ENCODE results near the gene CCR6.

The CCR6 gene

DNA sequence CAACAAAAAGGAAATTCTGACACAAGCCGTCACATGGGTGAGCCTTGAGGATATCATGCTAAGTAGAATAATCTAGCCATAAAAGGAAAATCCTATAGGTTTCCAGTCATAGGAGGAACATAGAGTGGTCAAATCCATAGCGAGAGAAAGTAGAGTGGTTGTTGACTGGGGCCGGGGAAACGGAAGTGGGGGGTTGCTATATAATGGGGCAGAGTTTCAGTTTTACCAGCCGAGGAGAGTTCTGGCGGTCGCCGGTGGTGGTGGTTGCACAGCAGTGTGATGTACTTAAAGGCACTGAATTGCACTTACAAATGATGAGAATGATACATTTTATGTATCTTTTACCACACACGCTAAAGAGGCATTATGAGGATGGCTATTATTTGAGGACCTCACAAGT, 30.0 kb downstream of the CCR6 start:
- Histone ChIP-seq H3K9me3 (ENCODE audit: insufficient read depth, low read length) (no peaks in the 10 kb centered on the region), H3K27ac (ENCODE audit: low read length) (peak overlapping the region; percentile 20; the same call in 1 of the 2 replicates), H3K4me3 (ENCODE audit: low read length) (peak overlapping the region; percentile 73), H3K27me3 (ENCODE audit: low read depth, low read length) (peaks cover 38% of the 10 kb centered on the region), H4K20me1 (ENCODE audit: insufficient read depth, low read length) (no peaks in the 10 kb centered on the region), H3K4me1 (ENCODE audit: low read length) (peaks cover 50% of the 10 kb centered on the region), H3K9ac (ENCODE audit: low read length) (peak overlapping the region; percentile 27; the same call in 1 of the 2 replicates), H3K36me3 (replicated peaks; ENCODE audit: low read depth, low read length) (no peaks in the 10 kb centered on the region), H2AFZ (ENCODE audit: low read depth, low read length) (no peak overlapping the region), H3K4me2 (ENCODE audit: low read length) (peak overlapping the region; percentile 92), H3K79me2 (ENCODE audit: low read length) (no peaks in the 10 kb centered on the region)
- no peak for TF ChIP-seq EZH2phosphoT487 (IDR thresholded peaks at IDR 0.05; ENCODE audit: low read depth)
- TF ChIP-seq, protein P1, sequence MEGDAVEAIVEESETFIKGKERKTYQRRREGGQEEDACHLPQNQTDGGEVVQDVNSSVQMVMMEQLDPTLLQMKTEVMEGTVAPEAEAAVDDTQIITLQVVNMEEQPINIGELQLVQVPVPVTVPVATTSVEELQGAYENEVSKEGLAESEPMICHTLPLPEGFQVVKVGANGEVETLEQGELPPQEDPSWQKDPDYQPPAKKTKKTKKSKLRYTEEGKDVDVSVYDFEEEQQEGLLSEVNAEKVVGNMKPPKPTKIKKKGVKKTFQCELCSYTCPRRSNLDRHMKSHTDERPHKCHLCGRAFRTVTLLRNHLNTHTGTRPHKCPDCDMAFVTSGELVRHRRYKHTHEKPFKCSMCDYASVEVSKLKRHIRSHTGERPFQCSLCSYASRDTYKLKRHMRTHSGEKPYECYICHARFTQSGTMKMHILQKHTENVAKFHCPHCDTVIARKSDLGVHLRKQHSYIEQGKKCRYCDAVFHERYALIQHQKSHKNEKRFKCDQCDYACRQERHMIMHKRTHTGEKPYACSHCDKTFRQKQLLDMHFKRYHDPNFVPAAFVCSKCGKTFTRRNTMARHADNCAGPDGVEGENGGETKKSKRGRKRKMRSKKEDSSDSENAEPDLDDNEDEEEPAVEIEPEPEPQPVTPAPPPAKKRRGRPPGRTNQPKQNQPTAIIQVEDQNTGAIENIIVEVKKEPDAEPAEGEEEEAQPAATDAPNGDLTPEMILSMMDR (IDR thresholded peaks at IDR 0.05; ENCODE audit: low read depth, low read length), result no peak

DNA sequence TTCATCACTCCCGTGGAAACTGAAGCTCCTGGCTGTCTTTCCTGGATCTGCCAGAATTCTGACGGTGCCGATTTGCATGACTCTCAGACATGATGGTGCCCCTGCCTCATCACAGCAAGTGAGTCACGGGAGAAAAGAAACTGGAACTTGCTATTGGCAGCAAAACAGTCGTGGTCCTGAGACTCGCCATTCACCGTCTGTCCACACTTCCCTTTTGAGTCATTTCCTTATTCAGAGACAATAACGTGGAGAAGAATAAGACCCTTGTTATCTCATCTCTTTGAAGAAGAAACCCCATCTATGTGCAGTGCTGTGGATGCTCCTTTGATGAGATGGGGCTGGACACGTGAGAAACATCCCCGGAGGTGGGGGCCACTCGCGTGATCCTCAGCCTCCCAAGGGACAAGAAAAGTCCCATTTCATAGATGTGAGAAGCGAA, 30.6 kb downstream of the CCR6 start:
- H3K27ac ChIP-seq (ENCODE audit: low read length), result 0 out of 2 replicates have a peak overlapping the region, but pooled peaks have one; percentile 20
- H2AFZ ChIP-seq (ENCODE audit: low read depth, low read length), result no peak overlapping the region
- peak overlapping the region; percentile 27; the same call in 1 of the 2 replicates for H3K9ac ChIP-seq (ENCODE audit: low read length)
- peaks cover 55% of the 10 kb centered on the region for H3K4me1 ChIP-seq (ENCODE audit: low read length)
- no peaks in the 10 kb centered on the region for H3K36me3 ChIP-seq (replicated peaks; ENCODE audit: low read depth, low read length)
- TF ChIP-seq EZH2phosphoT487 (IDR thresholded peaks at IDR 0.05; ENCODE audit: low read depth), result no peak
- TF ChIP-seq, protein P1 (IDR thresholded peaks at IDR 0.05; ENCODE audit: low read depth, low read length), result no peak
- no peaks in the 10 kb centered on the region for H4K20me1 ChIP-seq (ENCODE audit: insufficient read depth, low read length)
- H3K4me3 ChIP-seq (ENCODE audit: low read length), result peak overlapping the region; percentile 73
- peak overlapping the region; percentile 92 for H3K4me2 ChIP-seq (ENCODE audit: low read length)
- H3K9me3 ChIP-seq (ENCODE audit: insufficient read depth, low read length), result no peaks in the 10 kb centered on the region
- H3K79me2 ChIP-seq (ENCODE audit: low read length), result no peaks in the 10 kb centered on the region
- peaks cover 36% of the 10 kb centered on the region for H3K27me3 ChIP-seq (ENCODE audit: low read depth, low read length)

DNA sequence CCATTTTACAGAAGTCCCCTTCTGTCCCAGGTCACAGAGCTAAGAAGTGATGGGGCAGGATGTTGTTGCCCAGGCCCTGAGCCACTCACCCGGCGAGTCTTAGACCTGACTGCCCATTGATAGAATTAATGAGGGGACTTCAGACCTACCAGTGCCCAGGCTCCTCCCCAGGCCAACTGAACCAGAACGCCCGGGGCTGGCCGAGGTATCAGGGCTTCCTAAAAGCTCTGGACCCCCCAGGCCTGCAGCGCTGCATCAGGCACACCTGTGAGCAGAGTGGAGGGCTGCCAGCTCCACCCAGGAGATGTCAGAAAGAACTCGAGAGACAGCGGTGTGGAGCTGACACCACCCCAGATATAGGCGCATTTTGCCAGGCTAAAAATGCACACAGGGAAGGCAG, 31.4 kb downstream of the CCR6 start:
- Histone ChIP-seq H3K27ac (ENCODE audit: low read length) (no peak overlapping the region), H3K27me3 (ENCODE audit: low read depth, low read length) (peaks cover 37% of the 10 kb centered on the region), H4K20me1 (ENCODE audit: insufficient read depth, low read length) (no peaks in the 10 kb centered on the region), H3K9ac (ENCODE audit: low read length) (no peak overlapping the region), H3K79me2 (ENCODE audit: low read length) (no peaks in the 10 kb centered on the region), H3K9me3 (ENCODE audit: insufficient read depth, low read length) (no peaks in the 10 kb centered on the region), H3K36me3 (replicated peaks; ENCODE audit: low read depth, low read length) (no peaks in the 10 kb centered on the region), H3K4me1 (ENCODE audit: low read length) (peaks cover 55% of the 10 kb centered on the region), H3K4me3 (ENCODE audit: low read length) (no peak overlapping the region), H2AFZ (ENCODE audit: low read depth, low read length) (no peak overlapping the region), H3K4me2 (ENCODE audit: low read length) (peak overlapping the region; percentile 92; the same call in 1 of the 2 replicates)
- TF ChIP-seq, protein P1 (IDR thresholded peaks at IDR 0.05; ENCODE audit: low read depth, low read length), result no peak
- TF ChIP-seq EZH2phosphoT487 (IDR thresholded peaks at IDR 0.05; ENCODE audit: low read depth), result no peak

DNA sequence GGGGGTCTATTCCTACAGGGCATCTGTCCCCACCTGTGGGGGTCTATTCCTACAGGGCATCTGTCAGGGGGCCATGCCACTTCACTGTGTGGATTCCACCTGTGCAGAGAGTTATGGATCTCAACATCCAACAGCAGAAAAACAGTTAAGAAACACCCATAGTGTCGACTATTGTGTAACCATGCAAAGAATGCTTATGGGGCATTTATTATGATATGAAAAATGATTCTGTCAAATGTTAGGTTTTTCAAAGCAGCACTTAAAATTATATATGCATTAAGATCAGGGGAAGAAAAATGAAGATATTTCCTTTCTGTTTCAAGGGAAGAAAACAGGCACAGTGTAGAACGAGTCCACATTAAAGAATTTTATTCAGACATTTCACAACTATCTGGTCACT, 32.0 kb downstream of the CCR6 start:
- H3K27ac ChIP-seq (ENCODE audit: low read length), result no peak overlapping the region
- H3K9ac ChIP-seq (ENCODE audit: low read length), result no peak overlapping the region
- H3K9me3 ChIP-seq (ENCODE audit: insufficient read depth, low read length), result no peaks in the 10 kb centered on the region
- peaks cover 36% of the 10 kb centered on the region for H3K27me3 ChIP-seq (ENCODE audit: low read depth, low read length)
- no peak for TF ChIP-seq EZH2phosphoT487 (IDR thresholded peaks at IDR 0.05; ENCODE audit: low read depth)
- TF ChIP-seq, protein P1 (IDR thresholded peaks at IDR 0.05; ENCODE audit: low read depth, low read length), result no peak
- H2AFZ ChIP-seq (ENCODE audit: low read depth, low read length), result no peak overlapping the region
- H3K79me2 ChIP-seq (ENCODE audit: low read length), result no peaks in the 10 kb centered on the region
- H3K4me2 ChIP-seq (ENCODE audit: low read length), result no peak overlapping the region
- H4K20me1 ChIP-seq (ENCODE audit: insufficient read depth, low read length), result no peaks in the 10 kb centered on the region
- no peaks in the 10 kb centered on the region for H3K36me3 ChIP-seq (replicated peaks; ENCODE audit: low read depth, low read length)
- H3K4me3 ChIP-seq (ENCODE audit: low read length), result no peak overlapping the region
- peaks cover 55% of the 10 kb centered on the region for H3K4me1 ChIP-seq (ENCODE audit: low read length)
